WTC11 (cell line): ENCODE data around the gene ACSL1. TPM values are rescaled to one million over a fixed set of nuclear protein-coding genes. Genes with fewer than 3 reads are reported as not detected.

Source experiments
- ATAC-seq: fragments of 200-7000 bp; cut with Tn5 transposase; 2 replicates; pipeline ENCODE4 v1.10.0; 2021; ENCODE audit warnings: mild to moderate bottlenecking, moderate library complexity
- CTCF ChIA-PET: fragments of 300-600 bp; sonication (Branson Sonifier 250); formaldehyde crosslinking; loops from one replicate; lab custom pipeline; 2021; ENCODE audit warnings: antibody characterized with exemption; lab: Charles Lee
- POLR2A ChIA-PET: fragments of 350-600 bp; sonication (Branson Sonifier 250); formaldehyde crosslinking; loops from one replicate; lab custom pipeline; 2021; ENCODE audit warnings: antibody characterized with exemption; lab: Charles Lee
- DNase-seq: peaks from one replicate; pipeline ENCODE4 v3.0.0; 2021; ENCODE audit warnings: low spot score
- H3K27ac Mint-ChIP-seq: 2 replicates; pipeline ENCODE4 v1.8.0; 2021; ENCODE audit warnings: mixed read lengths
- H3K27me3 Mint-ChIP-seq: 2 replicates; pipeline ENCODE4 v1.8.0; 2021; ENCODE audit warnings: low read depth, mild to moderate bottlenecking, moderate library complexity, mixed read lengths
- H3K36me3 Mint-ChIP-seq: 2 replicates; pipeline ENCODE4 v1.8.0; 2021; ENCODE audit warnings: mixed read lengths
- H3K4me1 Mint-ChIP-seq: 2 replicates; pipeline ENCODE4 v1.8.0; 2022; ENCODE audit warnings: mixed read lengths
- H3K4me3 Mint-ChIP-seq: 2 replicates; pipeline ENCODE4 v1.8.0; 2021; ENCODE audit warnings: mild to moderate bottlenecking, moderate library complexity, mixed read lengths
- H3K9me3 Mint-ChIP-seq: 2 replicates; pipeline ENCODE4 v1.8.0; 2021; ENCODE audit warnings: mixed read lengths
- ATF1 ChIP-seq: sonication (generic); formaldehyde crosslinking; IDR thresholded peaks from 2 replicates; pipeline ENCODE4 v1.8.1; 2023; ENCODE audit warnings: mild to moderate bottlenecking, moderate library complexity, missing genetic modification reagents
- CREB1 ChIP-seq: sonication (generic); formaldehyde crosslinking; IDR thresholded peaks from 2 replicates; pipeline ENCODE4 v1.8.0; 2023; ENCODE audit warnings: mild to moderate bottlenecking, missing genetic modification reagents
- E2F4 ChIP-seq: sonication (generic); formaldehyde crosslinking; IDR thresholded peaks from 2 replicates; pipeline ENCODE4 v1.8.1; 2022; ENCODE audit warnings: low read depth, mild to moderate bottlenecking, moderate library complexity, missing genetic modification reagents, borderline replicate concordance
- GABPB1 ChIP-seq: sonication (generic); formaldehyde crosslinking; IDR thresholded peaks from 2 replicates; pipeline ENCODE4 v1.8.1; 2023; ENCODE audit warnings: mild to moderate bottlenecking, missing genetic modification reagents
- MAX ChIP-seq: sonication (generic); formaldehyde crosslinking; IDR thresholded peaks from 2 replicates; pipeline ENCODE4 v1.8.0; 2022; ENCODE audit warnings: mild to moderate bottlenecking, missing genetic modification reagents
- MXD4 ChIP-seq: fragments of 250-450 bp; sonication (Bioruptor Pico); IDR thresholded peaks from 2 replicates; pipeline ENCODE4 v1.8.0; 2021; ENCODE audit warnings: mild to moderate bottlenecking, moderate library complexity, borderline replicate concordance
- MYBL2 ChIP-seq: sonication (generic); formaldehyde crosslinking; IDR thresholded peaks from 2 replicates; pipeline ENCODE4 v1.8.1; 2023; ENCODE audit warnings: mild to moderate bottlenecking, moderate library complexity, missing genetic modification reagents
- NFE2L1 ChIP-seq: sonication (generic); formaldehyde crosslinking; IDR thresholded peaks from 2 replicates; pipeline ENCODE4 v1.8.1; 2023; ENCODE audit warnings: missing genetic modification reagents
- NR1H2 ChIP-seq: sonication (generic); formaldehyde crosslinking; IDR thresholded peaks from 2 replicates; pipeline ENCODE4 v1.9.0; 2021; ENCODE audit warnings: mild to moderate bottlenecking, moderate library complexity, missing genetic modification reagents
- RORB ChIP-seq: fragments of 250-450 bp; sonication (Bioruptor Pico); IDR thresholded peaks from 2 replicates; pipeline ENCODE4 v1.9.0; 2021; ENCODE audit warnings: mild to moderate bottlenecking
- SP1 ChIP-seq: sonication (generic); formaldehyde crosslinking; conservative IDR thresholded peaks from 2 replicates; pipeline ENCODE4 v1.8.1; 2022; ENCODE audit warnings: missing genetic modification reagents
- TCF7 ChIP-seq: sonication (generic); formaldehyde crosslinking; IDR thresholded peaks from 2 replicates; pipeline ENCODE4 v1.8.0; 2022; ENCODE audit warnings: mild to moderate bottlenecking, low read depth, missing genetic modification reagents, moderate library complexity
- TEAD1 ChIP-seq: sonication (generic); formaldehyde crosslinking; IDR thresholded peaks from 2 replicates; pipeline ENCODE4 v1.8.0; 2022; ENCODE audit warnings: mild to moderate bottlenecking, missing genetic modification reagents
- TEAD4 ChIP-seq: sonication (generic); formaldehyde crosslinking; IDR thresholded peaks from 2 replicates; pipeline ENCODE4 v1.8.0; 2022; ENCODE audit warnings: mild to moderate bottlenecking, missing genetic modification reagents
- ZMAT4 ChIP-seq: fragments of 250-450 bp; sonication (Bioruptor Pico); IDR thresholded peaks from 2 replicates; pipeline ENCODE4 v1.9.0; 2021; ENCODE audit warnings: mild to moderate bottlenecking
- ZNF219 ChIP-seq: sonication (generic); formaldehyde crosslinking; IDR thresholded peaks from 2 replicates; pipeline ENCODE4 v1.8.0; 2023; ENCODE audit warnings: missing genetic modification reagents, mild to moderate bottlenecking, borderline replicate concordance
- ZNF232 ChIP-seq: sonication (generic); formaldehyde crosslinking; IDR thresholded peaks from 2 replicates; pipeline ENCODE4 v1.8.0; 2022; ENCODE audit warnings: mild to moderate bottlenecking, missing genetic modification reagents
- ZNF423 ChIP-seq: fragments of 250-450 bp; sonication (Bioruptor Pico); IDR thresholded peaks from 2 replicates; pipeline ENCODE4 v2.1.2; 2022; ENCODE audit warnings: mild to moderate bottlenecking, moderate library complexity
- total RNA-seq: library from RNA; stranded (reverse); gene quantifications from 3 replicates; pipeline ENCODE4 v1.2.3, GENCODE V29; 2021
- TF ChIP-seq, protein P1 (sequence below): sonication (generic); formaldehyde crosslinking; IDR thresholded peaks from 2 replicates; pipeline ENCODE4 v1.8.0; 2023; ENCODE audit warnings: mild to moderate bottlenecking, missing genetic modification reagents
- TF ChIP-seq, protein P2 (sequence below): sonication (generic); formaldehyde crosslinking; IDR thresholded peaks from 2 replicates; pipeline ENCODE4 v1.8.0; 2022; ENCODE audit warnings: mild to moderate bottlenecking, missing genetic modification reagents
- TF ChIP-seq, protein P3 (sequence below): sonication (generic); formaldehyde crosslinking; IDR thresholded peaks from 2 replicates; pipeline ENCODE4 v1.8.1; 2022; ENCODE audit warnings: mild to moderate bottlenecking, moderate library complexity, missing genetic modification reagents
- TF ChIP-seq, protein P4 (sequence below): sonication (generic); formaldehyde crosslinking; IDR thresholded peaks from 2 replicates; pipeline ENCODE4 v1.8.1; 2023; ENCODE audit warnings: mild to moderate bottlenecking, moderate library complexity, missing genetic modification reagents
- TF ChIP-seq, protein P5 (sequence below): sonication (generic); formaldehyde crosslinking; IDR thresholded peaks from 2 replicates; pipeline ENCODE4 v1.8.1; 2022; ENCODE audit warnings: low read depth, missing genetic modification reagents, borderline replicate concordance

Gene ACSL1
- total RNA-seq, 1 experiment from 2014 or later = 6.6 TPM

GRCh38 chr4:184861047-184861446 lies 35.3 kb upstream of the ACSL1 start (continued):
- TF ChIP-seq, protein P1, sequence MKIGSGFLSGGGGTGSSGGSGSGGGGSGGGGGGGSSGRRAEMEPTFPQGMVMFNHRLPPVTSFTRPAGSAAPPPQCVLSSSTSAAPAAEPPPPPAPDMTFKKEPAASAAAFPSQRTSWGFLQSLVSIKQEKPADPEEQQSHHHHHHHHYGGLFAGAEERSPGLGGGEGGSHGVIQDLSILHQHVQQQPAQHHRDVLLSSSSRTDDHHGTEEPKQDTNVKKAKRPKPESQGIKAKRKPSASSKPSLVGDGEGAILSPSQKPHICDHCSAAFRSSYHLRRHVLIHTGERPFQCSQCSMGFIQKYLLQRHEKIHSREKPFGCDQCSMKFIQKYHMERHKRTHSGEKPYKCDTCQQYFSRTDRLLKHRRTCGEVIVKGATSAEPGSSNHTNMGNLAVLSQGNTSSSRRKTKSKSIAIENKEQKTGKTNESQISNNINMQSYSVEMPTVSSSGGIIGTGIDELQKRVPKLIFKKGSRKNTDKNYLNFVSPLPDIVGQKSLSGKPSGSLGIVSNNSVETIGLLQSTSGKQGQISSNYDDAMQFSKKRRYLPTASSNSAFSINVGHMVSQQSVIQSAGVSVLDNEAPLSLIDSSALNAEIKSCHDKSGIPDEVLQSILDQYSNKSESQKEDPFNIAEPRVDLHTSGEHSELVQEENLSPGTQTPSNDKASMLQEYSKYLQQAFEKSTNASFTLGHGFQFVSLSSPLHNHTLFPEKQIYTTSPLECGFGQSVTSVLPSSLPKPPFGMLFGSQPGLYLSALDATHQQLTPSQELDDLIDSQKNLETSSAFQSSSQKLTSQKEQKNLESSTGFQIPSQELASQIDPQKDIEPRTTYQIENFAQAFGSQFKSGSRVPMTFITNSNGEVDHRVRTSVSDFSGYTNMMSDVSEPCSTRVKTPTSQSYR (CRISPR knock-in tag) = no peak

- CTCF ChIA-PET = interaction anchor here (1.3 to 1.6 kb wide), 2 partner anchors 115 to 123 kb away, joined by 4 read pairs; no protein-coding TSS in a partner anchor
- H3K27ac Mint-ChIP-seq = no peak overlapping the region
Measured at GRCh38 chr4:184860018-184860779, 34.4 kb upstream of the ACSL1 start.

GRCh38 chr4:184857441-184858121 lies 31.8 kb upstream of the ACSL1 start:
- Mint-ChIP-seq H3K27ac (no peak overlapping the region), H3K4me1 (peaks cover 6% of the 10 kb centered on the region), H3K36me3 (no peaks in the 10 kb centered on the region), H3K9me3 (no peaks in the 10 kb centered on the region), H3K4me3 (no peak overlapping the region), H3K27me3 (no peaks in the 10 kb centered on the region)
- ChIA-PET CTCF (no interaction called here), POLR2A (no interaction called here)
- DNase-seq (no peak), ATAC-seq (no peak)
- no peak for TF ChIP-seq MYBL2
- no peak for TF ChIP-seq RORB (CRISPR knock-in tag)
- TF ChIP-seq ZNF219 = no peak
- TF ChIP-seq E2F4 (CRISPR knock-in tag) = no peak
- TF ChIP-seq MXD4 (CRISPR knock-in tag) = no peak
- TF ChIP-seq, protein P2, sequence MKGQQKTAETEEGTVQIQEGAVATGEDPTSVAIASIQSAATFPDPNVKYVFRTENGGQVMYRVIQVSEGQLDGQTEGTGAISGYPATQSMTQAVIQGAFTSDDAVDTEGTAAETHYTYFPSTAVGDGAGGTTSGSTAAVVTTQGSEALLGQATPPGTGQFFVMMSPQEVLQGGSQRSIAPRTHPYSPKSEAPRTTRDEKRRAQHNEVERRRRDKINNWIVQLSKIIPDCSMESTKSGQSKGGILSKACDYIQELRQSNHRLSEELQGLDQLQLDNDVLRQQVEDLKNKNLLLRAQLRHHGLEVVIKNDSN (CRISPR knock-in tag) = no peak
- no peak for TF ChIP-seq ZNF232
- TF ChIP-seq, protein P3, sequence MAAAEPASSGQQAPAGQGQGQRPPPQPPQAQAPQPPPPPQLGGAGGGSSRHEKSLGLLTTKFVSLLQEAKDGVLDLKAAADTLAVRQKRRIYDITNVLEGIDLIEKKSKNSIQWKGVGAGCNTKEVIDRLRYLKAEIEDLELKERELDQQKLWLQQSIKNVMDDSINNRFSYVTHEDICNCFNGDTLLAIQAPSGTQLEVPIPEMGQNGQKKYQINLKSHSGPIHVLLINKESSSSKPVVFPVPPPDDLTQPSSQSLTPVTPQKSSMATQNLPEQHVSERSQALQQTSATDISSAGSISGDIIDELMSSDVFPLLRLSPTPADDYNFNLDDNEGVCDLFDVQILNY = no peak
- TF ChIP-seq ZNF423 (CRISPR knock-in tag) = no peak
- no peak for TF ChIP-seq TEAD4 (CRISPR knock-in tag)
- TF ChIP-seq CREB1 = no peak
- TF ChIP-seq MAX (CRISPR knock-in tag) = no peak
- TF ChIP-seq, protein P4, sequence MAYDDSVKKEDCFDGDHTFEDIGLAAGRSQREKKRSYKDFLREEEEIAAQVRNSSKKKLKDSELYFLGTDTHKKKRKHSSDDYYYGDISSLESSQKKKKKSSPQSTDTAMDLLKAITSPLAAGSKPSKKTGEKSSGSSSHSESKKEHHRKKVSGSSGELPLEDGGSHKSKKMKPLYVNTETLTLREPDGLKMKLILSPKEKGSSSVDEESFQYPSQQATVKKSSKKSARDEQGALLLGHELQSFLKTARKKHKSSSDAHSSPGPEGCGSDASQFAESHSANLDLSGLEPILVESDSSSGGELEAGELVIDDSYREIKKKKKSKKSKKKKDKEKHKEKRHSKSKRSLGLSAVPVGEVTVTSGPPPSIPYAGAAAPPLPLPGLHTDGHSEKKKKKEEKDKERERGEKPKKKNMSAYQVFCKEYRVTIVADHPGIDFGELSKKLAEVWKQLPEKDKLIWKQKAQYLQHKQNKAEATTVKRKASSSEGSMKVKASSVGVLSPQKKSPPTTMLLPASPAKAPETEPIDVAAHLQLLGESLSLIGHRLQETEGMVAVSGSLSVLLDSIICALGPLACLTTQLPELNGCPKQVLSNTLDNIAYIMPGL (CRISPR knock-in tag) = no peak
- no peak for TF ChIP-seq TCF7 (CRISPR knock-in tag)
- no peak for TF ChIP-seq ZMAT4 (CRISPR knock-in tag)
- no peak for TF ChIP-seq GABPB1 (CRISPR knock-in tag)
- no peak for TF ChIP-seq NFE2L1 (CRISPR knock-in tag)
- no peak for TF ChIP-seq SP1 (CRISPR knock-in tag)
- no peak for TF ChIP-seq ATF1 (CRISPR knock-in tag)

More at GRCh38 chr4:184860018-184860779, 34.4 kb upstream of the ACSL1 start:
- TF ChIP-seq, protein P5, sequence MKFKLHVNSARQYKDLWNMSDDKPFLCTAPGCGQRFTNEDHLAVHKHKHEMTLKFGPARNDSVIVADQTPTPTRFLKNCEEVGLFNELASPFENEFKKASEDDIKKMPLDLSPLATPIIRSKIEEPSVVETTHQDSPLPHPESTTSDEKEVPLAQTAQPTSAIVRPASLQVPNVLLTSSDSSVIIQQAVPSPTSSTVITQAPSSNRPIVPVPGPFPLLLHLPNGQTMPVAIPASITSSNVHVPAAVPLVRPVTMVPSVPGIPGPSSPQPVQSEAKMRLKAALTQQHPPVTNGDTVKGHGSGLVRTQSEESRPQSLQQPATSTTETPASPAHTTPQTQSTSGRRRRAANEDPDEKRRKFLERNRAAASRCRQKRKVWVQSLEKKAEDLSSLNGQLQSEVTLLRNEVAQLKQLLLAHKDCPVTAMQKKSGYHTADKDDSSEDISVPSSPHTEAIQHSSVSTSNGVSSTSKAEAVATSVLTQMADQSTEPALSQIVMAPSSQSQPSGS = no peak
- TF ChIP-seq ATF1 (CRISPR knock-in tag) (no peak), TEAD1 (CRISPR knock-in tag) (no peak), NR1H2 (CRISPR knock-in tag) (no peak)
- no peak for DNase-seq
- no peak for ATAC-seq
- no peaks in the 10 kb centered on the region for H3K9me3 Mint-ChIP-seq
- H3K4me3 Mint-ChIP-seq = no peak overlapping the region
- POLR2A ChIA-PET = no interaction called here
- H3K4me1 Mint-ChIP-seq = peaks cover 6% of the 10 kb centered on the region
- no peaks in the 10 kb centered on the region for H3K36me3 Mint-ChIP-seq
- H3K27me3 Mint-ChIP-seq = no peaks in the 10 kb centered on the region
